Heart left ventricle (tissue), 13 donors: ENCODE results near the gene ZNF514.

Experiments used
- POLR2A ChIP-seq, 2 donors: fragments of 450-650 bp; IDR thresholded peaks; one replicate each; pipeline ENCODE4 v1.6.1; 2017; ENCODE audit warnings: antibody characterized with exemption in 2 of 2, mild to moderate bottlenecking in 2 of 2, moderate library complexity in 2 of 2
- TF ChIP-seq, protein P1 (sequence below), 12 donors: fragments of 200-600 bp; sonication (generic) in 4 of 12; IDR thresholded peaks; one replicate each; pipeline versions ENCODE4 v1.5.0 to v1.8.0; 2018 to 2022; ENCODE audit warnings: antibody characterized with exemption in 12 of 12, mild to moderate bottlenecking in 5 of 12
- donor health status: ischemic (EF 13 %, LVEDD 7.1; RV severe dilation, severe dysfunction).
- donor health status: DM: no; HTN: yes; CAD: no.
- donor health status: DM: no; HTN: no; CAD: no.
- donor health status: ischemic (EF 25% LVEDD 6.9; RV normal size, moderate dysfunction).
- donor health status: ischemic (EF 25% LVEDD 5.7; RV mildly dilated, moderate dysfunction).
- donor health status: ischemic (EF 35%, LVEDD 5.7; RV mildly dilated, moderate dysfunction).
- donor health status: nonischemic (EF 11% LVEDD 7.7; RV severe dilation, severe dysfunction).
- donor health status: DM: yes; HTN: yes; CAD: no.
- donor health status: PGD.
- donor health status: ischemic (EF 29% LVEDD 5.4; RV normal size, mild dysfunction).
- donor health status: nonischemic (EF 23%, LVEDD 6.1; RV moderate dilation, normal function).

GRCh38 chr2:95203911-95204310 is 44.3 kb upstream of the ZNF514 start:
- TF ChIP-seq, protein P1, sequence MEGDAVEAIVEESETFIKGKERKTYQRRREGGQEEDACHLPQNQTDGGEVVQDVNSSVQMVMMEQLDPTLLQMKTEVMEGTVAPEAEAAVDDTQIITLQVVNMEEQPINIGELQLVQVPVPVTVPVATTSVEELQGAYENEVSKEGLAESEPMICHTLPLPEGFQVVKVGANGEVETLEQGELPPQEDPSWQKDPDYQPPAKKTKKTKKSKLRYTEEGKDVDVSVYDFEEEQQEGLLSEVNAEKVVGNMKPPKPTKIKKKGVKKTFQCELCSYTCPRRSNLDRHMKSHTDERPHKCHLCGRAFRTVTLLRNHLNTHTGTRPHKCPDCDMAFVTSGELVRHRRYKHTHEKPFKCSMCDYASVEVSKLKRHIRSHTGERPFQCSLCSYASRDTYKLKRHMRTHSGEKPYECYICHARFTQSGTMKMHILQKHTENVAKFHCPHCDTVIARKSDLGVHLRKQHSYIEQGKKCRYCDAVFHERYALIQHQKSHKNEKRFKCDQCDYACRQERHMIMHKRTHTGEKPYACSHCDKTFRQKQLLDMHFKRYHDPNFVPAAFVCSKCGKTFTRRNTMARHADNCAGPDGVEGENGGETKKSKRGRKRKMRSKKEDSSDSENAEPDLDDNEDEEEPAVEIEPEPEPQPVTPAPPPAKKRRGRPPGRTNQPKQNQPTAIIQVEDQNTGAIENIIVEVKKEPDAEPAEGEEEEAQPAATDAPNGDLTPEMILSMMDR (IDR thresholded peaks at IDR 0.05), result no peak
- no peak for TF ChIP-seq POLR2A (IDR thresholded peaks at IDR 0.05)
